Activated naive CD4-positive, alpha-beta T cell treated with Interleukin-2 at 50 U/mL for 16 hours (primary cell): ENCODE measurements around the gene RNF213.
A peak's percentile ranks its signal among the peaks of the same experiment; 100 is the strongest.
"Not testable (repeated sequence)": the region's sequence is repeated elsewhere in the genome, so short reads cannot be mapped to it uniquely, and the experiment has no call there.

Source experiments
- DNase-seq: peaks from one replicate; pipeline ENCODE4 v3.0.0-alpha.2; 2020

Gene RNF213

GRCh38 chr17:80401086-80401485 lies 140.4 kb downstream of the RNF213 start:
- DNase-seq, result not testable (repeated sequence)

GRCh38 chr17:80402102-80402501 lies 141.4 kb downstream of the RNF213 start:
- not testable (repeated sequence) for DNase-seq

GRCh38 chr17:80402959-80403358 lies 142.3 kb downstream of the RNF213 start:
- no peak for DNase-seq

- no peak for DNase-seq
Measured at GRCh38 chr17:80406146-80406545, 145.5 kb downstream of the RNF213 start.

GRCh38 chr17:80407917-80408316 lies 147.3 kb downstream of the RNF213 start:
- DNase-seq, result not testable (repeated sequence)

- no peak for DNase-seq
Measured at GRCh38 chr17:80408872-80409271, 148.2 kb downstream of the RNF213 start.

- DNase-seq, result no peak
Measured at GRCh38 chr17:80409626-80410025, 149.0 kb downstream of the RNF213 start.

GRCh38 chr17:80410441-80411087 lies 149.9 kb downstream of the RNF213 start:
- not testable (repeated sequence) for DNase-seq

GRCh38 chr17:80413771-80414507 lies 153.3 kb downstream of the RNF213 start:
- no peak for DNase-seq

- no peak for DNase-seq
Measured at GRCh38 chr17:80414508-80414802, 153.8 kb downstream of the RNF213 start.

GRCh38 chr17:80414803-80415625 lies 154.4 kb downstream of the RNF213 start, which contains the start of gene ENDOV:
Gene ENDOV (plus strand): TSS chr17:80415167. CDS start chr17:80415195, 28 bp downstream.
- peak; percentile 92 for DNase-seq

GRCh38 chr17:80415626-80416137 lies 155.0 kb downstream of the RNF213 start:
- no peak for DNase-seq

- DNase-seq, result no peak
Measured at GRCh38 chr17:80416260-80416939, 155.7 kb downstream of the RNF213 start.

GRCh38 chr17:80416940-80417293 lies 156.3 kb downstream of the RNF213 start:
- no peak for DNase-seq

GRCh38 chr17:80418589-80418988 lies 157.9 kb downstream of the RNF213 start:
- DNase-seq, result no peak

- DNase-seq, result no peak
Measured at GRCh38 chr17:80419255-80419654, 158.6 kb downstream of the RNF213 start.

- DNase-seq, result no peak
Measured at GRCh38 chr17:80421381-80422090, 160.9 kb downstream of the RNF213 start.

GRCh38 chr17:80422276-80422675 lies 161.6 kb downstream of the RNF213 start:
- DNase-seq, result no peak

- no peak for DNase-seq
Measured at GRCh38 chr17:80422981-80423380, 162.3 kb downstream of the RNF213 start.

GRCh38 chr17:80423536-80424225 lies 163.0 kb downstream of the RNF213 start:
- no peak for DNase-seq

GRCh38 chr17:80424261-80424660 lies 163.6 kb downstream of the RNF213 start:
- DNase-seq, result no peak
